ENCODE results near the gene ANXA9. TPM values are rescaled to one million over a fixed set of nuclear protein-coding genes. Genes with fewer than 3 reads are reported as not detected.

Gene ANXA9
- total RNA-seq, 1 experiment from 2014 or later: 1.2 TPM

DNA sequence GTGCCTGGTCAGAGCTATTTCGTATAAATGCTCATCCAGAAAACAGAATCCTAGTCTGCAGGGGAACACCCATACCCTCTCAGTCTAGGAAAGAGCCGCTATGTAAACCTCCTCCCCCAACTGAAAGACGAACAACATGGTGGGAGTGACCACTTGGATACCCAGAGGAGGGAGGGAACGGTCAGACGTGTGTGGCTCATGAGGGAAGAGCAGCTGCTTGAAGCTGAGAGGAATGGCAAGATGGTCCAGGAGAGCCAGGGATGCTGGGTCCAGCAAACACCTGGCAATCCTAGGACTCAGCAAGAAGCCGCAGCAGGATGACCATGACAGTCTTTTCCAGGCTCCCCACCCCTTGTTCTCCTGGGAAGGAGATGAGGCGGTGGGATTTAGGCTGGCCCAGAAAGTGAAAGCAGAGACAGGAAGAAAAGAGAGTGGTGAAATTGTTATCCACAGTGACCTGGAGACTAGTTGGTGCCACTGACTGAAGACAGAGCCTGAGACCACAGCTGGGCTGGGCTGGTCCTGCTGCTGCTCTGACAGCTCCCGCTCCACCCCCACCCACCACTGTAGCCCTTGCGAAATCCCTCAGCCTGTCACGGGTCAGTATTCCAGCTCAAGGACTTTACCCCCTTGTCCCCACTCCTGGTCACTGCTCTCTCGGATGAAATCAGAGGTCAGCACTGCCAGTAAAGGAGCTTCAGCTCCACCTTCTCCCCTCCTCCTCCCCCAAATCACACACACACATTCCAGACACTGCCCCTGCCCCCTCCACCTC lies 11.1 kb upstream of the ANXA9 start:
- POLR2A ChIA-PET: interaction anchor here (0.5 to 0.7 kb wide), 2 partner anchors 45 to 419 kb away, joined by 3 to 4 read pairs; partner anchors contain the start of gene SETDB1
- Histone ChIP-seq H3K4me3 (ENCODE audit: low read depth in 2 of 2, low read length in 2 of 2) (peak overlapping the region; percentile 81 to 89), H3K27ac (ENCODE audit: low read length) (peak overlapping the region; percentile 96), H3K9me3 (ENCODE audit: control insufficient read depth, insufficient read depth, low read depth, low read length) (no peaks in the 10 kb centered on the region), H3K4me1 (ENCODE audit: control insufficient read depth, insufficient read depth, low read length) (peaks cover 39% of the 10 kb centered on the region), H3K36me3 (ENCODE audit: control insufficient read depth, insufficient read depth, low read length) (peaks cover 24% of the 10 kb centered on the region), H3K27me3 (ENCODE audit: control insufficient read depth, insufficient read depth, low read length) (no peaks in the 10 kb centered on the region)
- CTCF ChIA-PET: interaction anchor here (0.5 kb wide), 1 partner anchor 224 kb away, joined by 6 read pairs; no protein-coding TSS in a partner anchor
- BruUV-seq (replicated peaks): no TSS peak
- no peak for ATAC-seq
- in situ Hi-C loops (cut with HindIII; ENCODE audit: low pct_unique_long_range_greater_than_20kb, low sequenced_read_pairs) (no loop called here), intact Hi-C loops (cut with micrococcal nuclease; ENCODE audit: unreplicated experiment) (no loop called here)
- TF ChIP-seq TCF7L2 (IDR thresholded peaks at IDR 0.05; ENCODE audit: low read depth, low read length) (no peak), SIN3A (IDR thresholded peaks at IDR 0.05; ENCODE audit: borderline replicate concordance, insufficient read depth, low read depth, low read length) (no peak), POLR2AphosphoS5 (IDR thresholded peaks at IDR 0.05; ENCODE audit: low read depth, low read length) (no peak)
- TF ChIP-seq, protein P1, sequence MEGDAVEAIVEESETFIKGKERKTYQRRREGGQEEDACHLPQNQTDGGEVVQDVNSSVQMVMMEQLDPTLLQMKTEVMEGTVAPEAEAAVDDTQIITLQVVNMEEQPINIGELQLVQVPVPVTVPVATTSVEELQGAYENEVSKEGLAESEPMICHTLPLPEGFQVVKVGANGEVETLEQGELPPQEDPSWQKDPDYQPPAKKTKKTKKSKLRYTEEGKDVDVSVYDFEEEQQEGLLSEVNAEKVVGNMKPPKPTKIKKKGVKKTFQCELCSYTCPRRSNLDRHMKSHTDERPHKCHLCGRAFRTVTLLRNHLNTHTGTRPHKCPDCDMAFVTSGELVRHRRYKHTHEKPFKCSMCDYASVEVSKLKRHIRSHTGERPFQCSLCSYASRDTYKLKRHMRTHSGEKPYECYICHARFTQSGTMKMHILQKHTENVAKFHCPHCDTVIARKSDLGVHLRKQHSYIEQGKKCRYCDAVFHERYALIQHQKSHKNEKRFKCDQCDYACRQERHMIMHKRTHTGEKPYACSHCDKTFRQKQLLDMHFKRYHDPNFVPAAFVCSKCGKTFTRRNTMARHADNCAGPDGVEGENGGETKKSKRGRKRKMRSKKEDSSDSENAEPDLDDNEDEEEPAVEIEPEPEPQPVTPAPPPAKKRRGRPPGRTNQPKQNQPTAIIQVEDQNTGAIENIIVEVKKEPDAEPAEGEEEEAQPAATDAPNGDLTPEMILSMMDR (IDR thresholded peaks at IDR 0.05): no peak
- TF ChIP-seq, protein P2, sequence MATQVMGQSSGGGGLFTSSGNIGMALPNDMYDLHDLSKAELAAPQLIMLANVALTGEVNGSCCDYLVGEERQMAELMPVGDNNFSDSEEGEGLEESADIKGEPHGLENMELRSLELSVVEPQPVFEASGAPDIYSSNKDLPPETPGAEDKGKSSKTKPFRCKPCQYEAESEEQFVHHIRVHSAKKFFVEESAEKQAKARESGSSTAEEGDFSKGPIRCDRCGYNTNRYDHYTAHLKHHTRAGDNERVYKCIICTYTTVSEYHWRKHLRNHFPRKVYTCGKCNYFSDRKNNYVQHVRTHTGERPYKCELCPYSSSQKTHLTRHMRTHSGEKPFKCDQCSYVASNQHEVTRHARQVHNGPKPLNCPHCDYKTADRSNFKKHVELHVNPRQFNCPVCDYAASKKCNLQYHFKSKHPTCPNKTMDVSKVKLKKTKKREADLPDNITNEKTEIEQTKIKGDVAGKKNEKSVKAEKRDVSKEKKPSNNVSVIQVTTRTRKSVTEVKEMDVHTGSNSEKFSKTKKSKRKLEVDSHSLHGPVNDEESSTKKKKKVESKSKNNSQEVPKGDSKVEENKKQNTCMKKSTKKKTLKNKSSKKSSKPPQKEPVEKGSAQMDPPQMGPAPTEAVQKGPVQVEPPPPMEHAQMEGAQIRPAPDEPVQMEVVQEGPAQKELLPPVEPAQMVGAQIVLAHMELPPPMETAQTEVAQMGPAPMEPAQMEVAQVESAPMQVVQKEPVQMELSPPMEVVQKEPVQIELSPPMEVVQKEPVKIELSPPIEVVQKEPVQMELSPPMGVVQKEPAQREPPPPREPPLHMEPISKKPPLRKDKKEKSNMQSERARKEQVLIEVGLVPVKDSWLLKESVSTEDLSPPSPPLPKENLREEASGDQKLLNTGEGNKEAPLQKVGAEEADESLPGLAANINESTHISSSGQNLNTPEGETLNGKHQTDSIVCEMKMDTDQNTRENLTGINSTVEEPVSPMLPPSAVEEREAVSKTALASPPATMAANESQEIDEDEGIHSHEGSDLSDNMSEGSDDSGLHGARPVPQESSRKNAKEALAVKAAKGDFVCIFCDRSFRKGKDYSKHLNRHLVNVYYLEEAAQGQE (IDR thresholded peaks at IDR 0.05; ENCODE audit: insufficient read depth in 1 of 2, low read depth in 2 of 2, low read length in 1 of 2): no peak
- no peak for DNase-seq (ENCODE audit: low read depth, low spot score)

DNA sequence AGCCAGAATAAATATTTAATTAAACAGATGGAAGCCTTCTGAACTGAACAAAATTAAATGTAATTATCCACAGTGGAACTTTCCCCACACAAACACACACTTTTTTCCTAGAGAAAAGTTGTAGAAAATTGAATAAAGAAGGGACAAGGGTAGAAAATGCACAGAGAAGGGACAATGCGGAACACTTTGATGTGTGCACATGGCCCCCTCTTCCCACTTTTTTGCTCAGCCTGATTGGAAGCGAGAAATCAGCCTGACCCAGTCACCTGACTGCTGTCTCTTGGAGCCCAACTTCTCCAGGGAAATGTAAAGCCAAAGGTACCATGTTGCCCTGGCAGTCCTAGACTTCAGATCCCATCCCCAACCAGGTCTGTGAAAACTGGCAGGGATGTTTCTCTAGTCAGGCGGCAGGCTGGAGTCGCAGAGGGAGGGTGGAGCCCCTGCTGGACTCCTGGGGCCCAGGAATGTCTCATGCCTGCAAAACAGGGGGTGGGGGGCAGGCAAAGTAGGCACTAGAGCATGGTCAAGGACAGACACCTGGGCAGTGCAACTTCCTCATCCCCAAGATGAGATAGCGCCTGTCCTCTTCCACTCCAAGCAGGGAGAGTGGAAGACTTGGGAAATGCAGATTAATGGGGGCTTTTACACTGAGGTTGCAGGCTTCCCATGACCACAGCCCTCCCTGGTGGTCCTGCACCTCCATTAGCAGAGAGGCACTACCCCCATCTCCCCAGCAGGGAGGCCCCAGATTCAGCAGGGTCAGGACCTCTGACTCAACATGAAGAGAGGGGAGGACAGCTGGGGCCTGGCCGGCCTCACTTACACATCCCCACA lies 10.3 kb upstream of the ANXA9 start:
- POLR2A ChIA-PET: no interaction called here
- in situ Hi-C loops (cut with HindIII; ENCODE audit: low pct_unique_long_range_greater_than_20kb, low sequenced_read_pairs): no loop called here
- Histone ChIP-seq H3K27ac (ENCODE audit: low read length) (peak overlapping the region; percentile 96), H3K27me3 (ENCODE audit: control insufficient read depth, insufficient read depth, low read length) (no peaks in the 10 kb centered on the region), H3K4me1 (ENCODE audit: control insufficient read depth, insufficient read depth, low read length) (peaks cover 45% of the 10 kb centered on the region), H3K4me3 (ENCODE audit: low read depth in 2 of 2, low read length in 2 of 2) (peak overlapping the region; percentile 81 to 89), H3K36me3 (ENCODE audit: control insufficient read depth, insufficient read depth, low read length) (peaks cover 20% of the 10 kb centered on the region), H3K9me3 (ENCODE audit: control insufficient read depth, insufficient read depth, low read depth, low read length) (no peaks in the 10 kb centered on the region)
- CTCF ChIA-PET: no interaction called here
- TF ChIP-seq TCF7L2 (IDR thresholded peaks at IDR 0.05; ENCODE audit: low read depth, low read length) (0 out of 2 replicates have a peak, but pooled peaks have one; percentile 36), SIN3A (IDR thresholded peaks at IDR 0.05; ENCODE audit: borderline replicate concordance, insufficient read depth, low read depth, low read length) (no peak)
- TF ChIP-seq, protein P1 (IDR thresholded peaks at IDR 0.05): no peak
- intact Hi-C loops (cut with micrococcal nuclease; ENCODE audit: unreplicated experiment): no loop called here
- DNase-seq (ENCODE audit: low read depth, low spot score): no peak
- no peak for ATAC-seq
- BruUV-seq (replicated peaks): no TSS peak

All from Panc1 (cell line).